ENCODE measurements around the gene HPCAL1. TPM values are rescaled to one million over a fixed set of nuclear protein-coding genes. Genes with fewer than 3 reads are reported as not detected.

The HPCAL1 gene
- total and polyA plus RNA-seq, 2 of the 4 experiments (the other 2 are of a cell fraction): 8.2 to 33.7 TPM

- no peaks in the 10 kb centered on the region for H3K27me3 ChIP-seq (ENCODE audit: control insufficient read depth, insufficient read depth, low read length)
- H3K79me1 ChIP-seq (ENCODE audit: low read depth in 1 of 2, low read length in 2 of 2): no peaks in the 10 kb centered on the region; a peak in 1 of 4 replicates
- no peak overlapping the region for H3K4me3 ChIP-seq (ENCODE audit: insufficient read depth, low read depth, low read length)
- H2AK9ac ChIP-seq (replicated peaks; ENCODE audit: low read depth, low read length, poor library complexity): no peak overlapping the region
- peaks cover 5% of the 10 kb centered on the region for H3K9me1 ChIP-seq (ENCODE audit: insufficient read depth, low read length)
- no peak overlapping the region for H2BK5ac ChIP-seq (ENCODE audit: low read depth, low read length, poor library complexity, severe bottlenecking)
- 0 out of 2 replicates have a peak, but pooled peaks cover 4% of the 10 kb centered on the region for H4K20me1 ChIP-seq (ENCODE audit: insufficient read depth, low read length)
- no peak overlapping the region for H2BK15ac ChIP-seq (ENCODE audit: low read depth, low read length)
- in situ Hi-C loops (cut with MboI; ENCODE audit: low sequenced_read_pairs) (loop anchor here (10.0 kb wide), 1 partner anchor 624 kb away; no protein-coding TSS in a partner anchor), dilution Hi-C loops (cut with HindIII; ENCODE audit: low sequenced_read_pairs, unreplicated experiment) (no loop called here), intact Hi-C loops (cut with micrococcal nuclease) (no loop called here)
- ChIA-PET POLR2A (ENCODE audit: unreplicated experiment) (no interaction called here), CTCF (no interaction called here)
- no peak overlapping the region for H3K4ac ChIP-seq (ENCODE audit: low read depth, low read length)
- DNase-seq (no peak), ATAC-seq (ENCODE audit: low read depth) (no peak)
- H4K8ac ChIP-seq (ENCODE audit: low read depth in 2 of 2, low read length in 2 of 2): no peak overlapping the region
- WGBS, 2 experiments (ENCODE audit: extremely low coverage in 2 of 2, insufficient read length in 1 of 2): 83% methylated on average over 1 of the region's 3 CpGs; no CpG with 5 or more reads in 1 of the 2 experiments
- H3K23ac ChIP-seq (ENCODE audit: low read depth, low read length): no peak overlapping the region
- no peak overlapping the region for H3K4me2 ChIP-seq (ENCODE audit: low read depth, low read length)
- no peak overlapping the region for H3K9ac ChIP-seq (ENCODE audit: low read depth, low read length)
- H3K4me1 ChIP-seq (ENCODE audit: control insufficient read depth, insufficient read depth, low read length): peaks cover 7% of the 10 kb centered on the region; the same call in 1 of the 2 replicates
- H3K9me3 ChIP-seq (ENCODE audit: control insufficient read depth, insufficient read depth, low read length): no peaks in the 10 kb centered on the region
- no peak overlapping the region for H2BK120ac ChIP-seq (ENCODE audit: low read depth, low read length)
- H3K56ac ChIP-seq (ENCODE audit: extremely low read depth, insufficient read depth, low read length): no peak overlapping the region
- H3K36me3 ChIP-seq (ENCODE audit: control insufficient read depth, insufficient read depth, low read length): peaks cover 4% of the 10 kb centered on the region; the same call in 1 of the 2 replicates
- H2AK5ac ChIP-seq (ENCODE audit: low read depth, low read length): no peak overlapping the region
- H2BK20ac ChIP-seq (ENCODE audit: low read depth, low read length): no peak overlapping the region
- no peak overlapping the region for H2AFZ ChIP-seq (replicated peaks; ENCODE audit: low read length, poor library complexity)
- H4K5ac ChIP-seq (ENCODE audit: low read depth, low read length): no peak overlapping the region
- BruUV-seq (replicated peaks): no TSS peak
- H3K18ac ChIP-seq (ENCODE audit: low read depth, low read length): no peak overlapping the region
- no peak overlapping the region for H3K27ac ChIP-seq (ENCODE audit: insufficient read depth, low read length)
- TF ChIP-seq RCOR1 (IDR thresholded peaks at IDR 0.05; ENCODE audit: insufficient replicate concordance, low read length) (no peak), NFE2L2 (IDR thresholded peaks at IDR 0.05; ENCODE audit: low read depth, low read length) (no peak), CHD1 (IDR thresholded peaks at IDR 0.05; ENCODE audit: low read depth, low read length) (no peak), MAFK (IDR thresholded peaks at IDR 0.05; ENCODE audit: low read depth, low read length) (no peak), MAZ (IDR thresholded peaks at IDR 0.05; ENCODE audit: borderline replicate concordance, low read depth, low read length) (no peak)
- H3K14ac ChIP-seq (replicated peaks; ENCODE audit: low read depth, low read length): no peak overlapping the region
- H4K91ac ChIP-seq (ENCODE audit: insufficient read depth, low read depth, low read length): no peak overlapping the region
These were observed 126.2 kb downstream of the HPCAL1 start for GRCh38 chr2:10428924-10429323.
